Measurements from ENCODE around the gene MRC2. TPM values are rescaled to one million over a fixed set of nuclear protein-coding genes. Genes with fewer than 3 reads are reported as not detected.
"Not testable (repeated sequence)": the region's sequence is repeated elsewhere in the genome, so short reads cannot be mapped to it uniquely, and the experiment has no call there.

MRC2 gene
- total RNA-seq, 2 experiments from 2014 or later = 11.2 to 12.5 TPM

- ChIA-PET CTCF (interaction anchor here (0.6 to 1.6 kb wide), 4 partner anchors 22 to 541 kb away, joined by 3 to 6 read pairs (median 4); no protein-coding TSS in a partner anchor), POLR2A (no interaction called here)
- Mint-ChIP-seq H3K27me3 (peaks cover 1% of the 10 kb centered on the region), H3K9me3 (no peaks in the 10 kb centered on the region), H3K36me3 (no peaks in the 10 kb centered on the region), H3K27ac (no peak overlapping the region), H3K4me3 (no peak overlapping the region), H3K4me1 (ENCODE audit: low read depth) (no peaks in the 10 kb centered on the region)
- intact Hi-C loops (cut with micrococcal nuclease) = no loop called here
- DNase-seq = no peak
Measured at GRCh38 chr17:62693616-62694409, 66.3 kb downstream of the MRC2 start.

GRCh38 chr17:62695093-62695738, 67.7 kb downstream of the MRC2 start:
- H3K27ac Mint-ChIP-seq; CTCF ChIA-PET; H3K4me1 Mint-ChIP-seq (ENCODE audit: low read depth); DNase-seq; H3K36me3 Mint-ChIP-seq; H3K9me3 Mint-ChIP-seq; H3K4me3 Mint-ChIP-seq; POLR2A ChIA-PET; H3K27me3 Mint-ChIP-seq; intact Hi-C loops (cut with micrococcal nuclease): not testable (repeated sequence)

- ChIA-PET POLR2A (no interaction called here), CTCF (no interaction called here)
- intact Hi-C loops (cut with micrococcal nuclease) = no loop called here
- Mint-ChIP-seq H3K27me3 (peaks cover 4% of the 10 kb centered on the region), H3K4me3 (no peak overlapping the region), H3K4me1 (ENCODE audit: low read depth) (no peaks in the 10 kb centered on the region), H3K36me3 (no peaks in the 10 kb centered on the region), H3K27ac (no peak overlapping the region), H3K9me3 (no peaks in the 10 kb centered on the region)
- no peak for DNase-seq
Measured at GRCh38 chr17:62696256-62696655, 68.8 kb downstream of the MRC2 start.

GRCh38 chr17:62696726-62697490, 69.4 kb downstream of the MRC2 start:
- intact Hi-C loops (cut with micrococcal nuclease) = no loop called here
- no peaks in the 10 kb centered on the region for H3K36me3 Mint-ChIP-seq
- no peak overlapping the region for H3K4me3 Mint-ChIP-seq
- no peaks in the 10 kb centered on the region for H3K4me1 Mint-ChIP-seq (ENCODE audit: low read depth)
- no peaks in the 10 kb centered on the region for H3K9me3 Mint-ChIP-seq
- DNase-seq = no peak
- H3K27me3 Mint-ChIP-seq = peaks cover 4% of the 10 kb centered on the region
- no peak overlapping the region for H3K27ac Mint-ChIP-seq
- POLR2A ChIA-PET = no interaction called here
- CTCF ChIA-PET = no interaction called here

GRCh38 chr17:62698459-62698858, 71.0 kb downstream of the MRC2 start:
- H3K36me3 Mint-ChIP-seq; H3K27ac Mint-ChIP-seq; CTCF ChIA-PET; DNase-seq; H3K9me3 Mint-ChIP-seq; POLR2A ChIA-PET; H3K4me3 Mint-ChIP-seq; intact Hi-C loops (cut with micrococcal nuclease); H3K4me1 Mint-ChIP-seq (ENCODE audit: low read depth); H3K27me3 Mint-ChIP-seq: not testable (repeated sequence)

- no peak overlapping the region for H3K27ac Mint-ChIP-seq
- intact Hi-C loops (cut with micrococcal nuclease) = no loop called here
- CTCF ChIA-PET = interaction anchor here (1.1 kb wide), 1 partner anchor 705 kb away, joined by 3 read pairs; no protein-coding TSS in a partner anchor
- H3K4me1 Mint-ChIP-seq (ENCODE audit: low read depth) = peaks cover 10% of the 10 kb centered on the region
- no peak for DNase-seq
- H3K36me3 Mint-ChIP-seq = no peaks in the 10 kb centered on the region
- no peak overlapping the region for H3K4me3 Mint-ChIP-seq
- peaks cover 14% of the 10 kb centered on the region for H3K27me3 Mint-ChIP-seq
- POLR2A ChIA-PET = no interaction called here
- H3K9me3 Mint-ChIP-seq = no peaks in the 10 kb centered on the region
Measured at GRCh38 chr17:62700964-62701705, 73.7 kb downstream of the MRC2 start.

GRCh38 chr17:62701706-62702085, 74.2 kb downstream of the MRC2 start:
- CTCF ChIA-PET = no interaction called here
- intact Hi-C loops (cut with micrococcal nuclease) = no loop called here

GRCh38 chr17:62702746-62703260, 75.3 kb downstream of the MRC2 start:
- Mint-ChIP-seq H3K9me3 (no peaks in the 10 kb centered on the region), H3K27me3 (peaks cover 24% of the 10 kb centered on the region), H3K27ac (no peak overlapping the region), H3K4me1 (ENCODE audit: low read depth) (peaks cover 10% of the 10 kb centered on the region), H3K36me3 (no peaks in the 10 kb centered on the region), H3K4me3 (no peak overlapping the region)
- no peak for DNase-seq
- CTCF ChIA-PET = interaction anchor here (0.9 to 1.7 kb wide), 4 partner anchors 31 to 703 kb away, joined by 4 to 5 read pairs (median 4); no protein-coding TSS in a partner anchor
- intact Hi-C loops (cut with micrococcal nuclease) = loop anchor here (1.0 kb wide), 1 partner anchor 265 kb away; no protein-coding TSS in a partner anchor
- POLR2A ChIA-PET = no interaction called here

More at GRCh38 chr17:62701706-62702085, 74.2 kb downstream of the MRC2 start:
- peaks cover 10% of the 10 kb centered on the region for H3K4me1 Mint-ChIP-seq (ENCODE audit: low read depth)
- H3K27me3 Mint-ChIP-seq = peaks cover 18% of the 10 kb centered on the region
- no peaks in the 10 kb centered on the region for H3K9me3 Mint-ChIP-seq
- POLR2A ChIA-PET = interaction anchor here (0.6 kb wide), 1 partner anchor 274 kb away, joined by 3 read pairs; no protein-coding TSS in a partner anchor
- no peak for DNase-seq
- H3K4me3 Mint-ChIP-seq = no peak overlapping the region
- no peaks in the 10 kb centered on the region for H3K36me3 Mint-ChIP-seq
- no peak overlapping the region for H3K27ac Mint-ChIP-seq

- H3K9me3 Mint-ChIP-seq = no peaks in the 10 kb centered on the region
- ChIA-PET CTCF (interaction anchor here (0.9 to 1.7 kb wide), 4 partner anchors 32 to 703 kb away, joined by 4 to 5 read pairs (median 4); no protein-coding TSS in a partner anchor), POLR2A (no interaction called here)
- H3K4me1 Mint-ChIP-seq (ENCODE audit: low read depth) = peaks cover 10% of the 10 kb centered on the region
- no peak overlapping the region for H3K27ac Mint-ChIP-seq
- H3K4me3 Mint-ChIP-seq = peak overlapping the region; percentile 20
- intact Hi-C loops (cut with micrococcal nuclease) = loop anchor here (1.0 kb wide), 1 partner anchor 265 kb away; no protein-coding TSS in a partner anchor
- DNase-seq = peak; percentile 48
- peaks cover 23% of the 10 kb centered on the region for H3K27me3 Mint-ChIP-seq
- no peaks in the 10 kb centered on the region for H3K36me3 Mint-ChIP-seq
Measured at GRCh38 chr17:62703261-62703775, 75.8 kb downstream of the MRC2 start.

GRCh38 chr17:62703776-62704380, 76.4 kb downstream of the MRC2 start:
- H3K27me3 Mint-ChIP-seq = peaks cover 23% of the 10 kb centered on the region
- intact Hi-C loops (cut with micrococcal nuclease) = loop anchor here (1.0 to 2.0 kb wide), 2 partner anchors 264 to 703 kb away; no protein-coding TSS in a partner anchor
- peaks cover 5% of the 10 kb centered on the region for H3K9me3 Mint-ChIP-seq
- H3K27ac Mint-ChIP-seq = no peak overlapping the region
- ChIA-PET POLR2A (no interaction called here), CTCF (interaction anchor here (0.8 to 1.7 kb wide), 4 partner anchors 19 to 702 kb away, joined by 3 to 7 read pairs (median 4); no protein-coding TSS in a partner anchor)
- H3K4me3 Mint-ChIP-seq = peak overlapping the region; percentile 20
- no peaks in the 10 kb centered on the region for H3K36me3 Mint-ChIP-seq
- peak; percentile 79 for DNase-seq
- H3K4me1 Mint-ChIP-seq (ENCODE audit: low read depth) = peaks cover 10% of the 10 kb centered on the region
